GM12891 (cell line): ENCODE data around the gene ATG7.

Experiments
- DNase-seq: peaks from one replicate; pipeline ENCODE4 v3.0.0; 2011; ENCODE audit warnings: low spot score; ENCODE audit not compliant: insufficient read length
- FAIRE-seq: peaks from 2 replicates; lab custom pipeline; 2011; peaks lifted over from hg19 to GRCh38; lab: Jason Lieb, UNC
- PAX5 ChIP-seq: IDR thresholded peaks from 2 replicates; pipeline ENCODE4 v1.6.1; 2011; ENCODE audit warnings: low read length, moderate library complexity, mild to moderate bottlenecking; ENCODE audit not compliant: insufficient read depth, severe bottlenecking
- POLR2A ChIP-seq: IDR thresholded peaks from 2 replicates; pipeline ENCODE4 v1.6.1; 2011; ENCODE audit warnings: low read depth, low read length, control low read depth
- POLR2AphosphoS5 ChIP-seq: IDR thresholded peaks from 2 replicates; pipeline ENCODE4 v1.6.1; 2011; ENCODE audit warnings: low read depth, low read length, control low read depth
- POU2F2 ChIP-seq: IDR thresholded peaks from 2 replicates; pipeline ENCODE4 v1.6.1; 2011; ENCODE audit warnings: low read depth, mild to moderate bottlenecking, control low read depth, low read length, moderate library complexity
- SPI1 ChIP-seq: IDR thresholded peaks from 2 replicates; pipeline ENCODE4 v1.6.1; 2011; ENCODE audit warnings: low read depth, low read length, control low read depth
- TAF1 ChIP-seq: IDR thresholded peaks from 2 replicates; pipeline ENCODE4 v1.6.1; 2011; ENCODE audit warnings: low read depth, low read length, control low read depth

Gene ATG7

GRCh38 chr3:11370191-11370590, 98.0 kb downstream of the ATG7 start:
- DNase-seq: no peak
- TF ChIP-seq PAX5 (no peak), SPI1 (no peak), TAF1 (no peak), POU2F2 (no peak), POLR2AphosphoS5 (no peak), POLR2A (no peak)
- no peak for FAIRE-seq

GRCh38 chr3:11370966-11371365, 98.8 kb downstream of the ATG7 start:
- no peak for TF ChIP-seq POLR2A
- TF ChIP-seq POU2F2: no peak
- no peak for TF ChIP-seq SPI1
- no peak for TF ChIP-seq PAX5
- TF ChIP-seq TAF1: no peak
- no peak for TF ChIP-seq POLR2AphosphoS5
- DNase-seq (no peak), FAIRE-seq (no peak)

- DNase-seq (no peak), FAIRE-seq (no peak)
- TF ChIP-seq TAF1 (no peak), POLR2AphosphoS5 (no peak), PAX5 (no peak), POLR2A (no peak), POU2F2 (no peak), SPI1 (no peak)
Observed at GRCh38 chr3:11371747-11372146, 99.5 kb downstream of the ATG7 start.

GRCh38 chr3:11373235-11373634, 101.0 kb downstream of the ATG7 start:
- TF ChIP-seq POLR2AphosphoS5 (no peak), PAX5 (no peak), POLR2A (no peak), POU2F2 (no peak), SPI1 (no peak), TAF1 (no peak)
- DNase-seq (no peak), FAIRE-seq (no peak)

- FAIRE-seq (no peak), DNase-seq (no peak)
- TF ChIP-seq POLR2A: no peak
- peak; percentile 82 for TF ChIP-seq SPI1
Observed at GRCh38 chr3:11373654-11374053, 101.5 kb downstream of the ATG7 start.

- no peak for DNase-seq
- TF ChIP-seq POLR2A (no peak), POLR2AphosphoS5 (no peak), TAF1 (no peak), POU2F2 (no peak), PAX5 (no peak), SPI1 (no peak)
- FAIRE-seq: no peak
Observed at GRCh38 chr3:11375333-11376088, 103.3 kb downstream of the ATG7 start.

- DNase-seq (no peak), FAIRE-seq (no peak)
- TF ChIP-seq POU2F2: no peak
- TF ChIP-seq POLR2A: no peak
- no peak for TF ChIP-seq TAF1
- no peak for TF ChIP-seq SPI1
- TF ChIP-seq POLR2AphosphoS5: no peak
- TF ChIP-seq PAX5: no peak
Observed at GRCh38 chr3:11377719-11378118, 105.5 kb downstream of the ATG7 start.

- no peak for DNase-seq
- peak; percentile 61 for FAIRE-seq
- TF ChIP-seq POLR2AphosphoS5 (no peak), PAX5 (no peak), POU2F2 (no peak), SPI1 (no peak), POLR2A (no peak), TAF1 (no peak)
Observed at GRCh38 chr3:11379238-11379823, 107.1 kb downstream of the ATG7 start.

GRCh38 chr3:11379824-11380701, 107.9 kb downstream of the ATG7 start:
- FAIRE-seq: no peak
- no peak for DNase-seq
- TF ChIP-seq POLR2A: no peak
- TF ChIP-seq PAX5: no peak
- TF ChIP-seq TAF1: no peak
- no peak for TF ChIP-seq POU2F2
- no peak for TF ChIP-seq POLR2AphosphoS5
- TF ChIP-seq SPI1: no peak

- no peak for DNase-seq
- no peak for FAIRE-seq
- TF ChIP-seq SPI1 (no peak), TAF1 (no peak), POU2F2 (no peak), POLR2AphosphoS5 (no peak)
Observed at GRCh38 chr3:11381141-11381540, 108.9 kb downstream of the ATG7 start.
